GM18868 (cell line): ENCODE data around the gene NUP205.

Experiments used
- ATAC-seq: cut with Tn5 transposase; IDR thresholded peaks from one replicate; pipeline ENCODE4 v1.9.1; 2021; ENCODE audit warnings: mild to moderate bottlenecking, moderate library complexity; ENCODE audit not compliant: unreplicated experiment

Gene NUP205

GRCh38 chr7:135538376-135538775, 19.3 kb upstream of the NUP205 start:
- ATAC-seq = no peak

- ATAC-seq = no peak
Observed at GRCh38 chr7:135539629-135540028, 18.1 kb upstream of the NUP205 start.

DNA sequence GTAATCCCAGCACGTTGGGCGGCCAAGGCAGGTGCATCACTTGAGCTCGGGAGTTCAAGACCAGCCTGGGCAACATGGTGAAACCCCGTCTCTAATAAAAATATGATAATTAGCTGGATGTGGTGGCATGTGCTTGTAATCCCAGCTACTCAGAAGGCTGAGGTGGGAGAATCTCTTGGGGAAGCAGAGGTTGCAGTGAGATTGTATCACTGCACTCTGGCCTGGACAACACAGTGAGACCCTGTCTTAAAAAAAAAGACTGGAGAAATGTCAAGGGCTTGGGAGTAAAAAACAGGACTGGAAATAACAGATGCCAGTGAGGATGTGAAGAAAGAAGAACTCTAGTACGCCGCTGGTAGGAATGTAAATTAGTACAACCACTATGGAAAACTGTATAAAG, 16.7 kb upstream of the NUP205 start:
- no peak for ATAC-seq

GRCh38 chr7:135550196-135550595, 7.5 kb upstream of the NUP205 start:
- no peak for ATAC-seq

DNA sequence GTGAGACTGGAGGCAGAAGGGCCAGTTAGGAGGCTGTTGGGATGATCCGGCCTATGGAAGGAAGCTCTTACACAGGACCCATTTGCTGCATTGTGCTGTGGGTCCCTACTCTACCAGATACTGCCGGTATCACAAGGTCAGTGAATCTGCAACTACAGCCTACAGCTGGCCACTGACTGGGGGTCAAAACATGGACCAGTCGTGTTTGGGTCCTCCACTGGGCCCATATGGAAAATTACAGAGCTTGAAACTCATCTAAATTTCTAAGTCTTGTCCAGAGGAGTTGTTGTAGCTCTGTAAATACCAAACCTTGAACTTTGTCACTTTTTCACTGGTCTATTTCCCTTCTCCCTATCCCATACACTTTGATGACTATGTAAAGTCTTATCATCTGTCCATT, 5.6 kb upstream of the NUP205 start:
- no peak for ATAC-seq

- no peak for ATAC-seq
Observed at GRCh38 chr7:135553346-135553745, 4.4 kb upstream of the NUP205 start.

DNA sequence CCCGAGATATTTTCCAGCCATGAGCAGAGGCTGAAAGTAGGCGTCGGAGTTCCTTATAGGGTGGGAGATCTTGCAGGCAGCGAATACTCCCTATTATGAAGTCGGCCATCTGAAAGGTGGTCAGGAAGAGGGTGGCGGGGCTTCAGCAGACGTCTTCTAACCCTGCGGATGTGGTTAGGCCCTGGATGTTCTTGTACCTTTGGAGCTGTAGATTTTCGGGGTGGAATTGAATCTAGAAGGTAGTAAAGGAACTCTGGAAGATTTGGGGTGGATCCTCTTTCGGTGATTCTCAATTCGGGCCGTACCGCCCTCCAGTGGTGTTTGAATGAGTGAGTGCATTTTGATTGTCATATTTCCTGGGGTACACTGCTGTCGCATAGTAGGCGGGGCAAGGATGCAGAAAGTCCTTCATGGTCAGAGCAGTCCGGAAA, 635 bp downstream of the NUP205 start:
- ATAC-seq = peak; percentile 80

DNA sequence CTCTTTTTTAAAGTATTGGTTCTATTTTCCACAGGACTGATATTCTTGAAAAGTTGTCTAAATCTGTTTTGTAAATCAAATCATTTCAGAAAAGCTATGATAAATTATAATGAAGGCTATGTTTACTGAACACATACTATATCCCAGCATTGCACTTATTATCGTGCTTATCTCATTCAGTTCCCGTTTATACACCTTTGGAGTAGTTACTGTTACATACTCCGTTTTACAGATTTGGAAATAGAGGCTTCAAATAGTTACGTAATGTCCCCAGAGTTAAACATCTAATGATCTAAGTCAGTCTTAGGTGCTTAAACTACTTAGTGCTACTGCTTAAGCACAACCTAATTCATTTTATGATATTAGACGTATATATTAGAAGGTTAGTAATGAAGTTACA, 1.2 kb downstream of the NUP205 start:
- ATAC-seq = no peak

GRCh38 chr7:135560631-135561030, 2.9 kb downstream of the NUP205 start:
- ATAC-seq = no peak

DNA sequence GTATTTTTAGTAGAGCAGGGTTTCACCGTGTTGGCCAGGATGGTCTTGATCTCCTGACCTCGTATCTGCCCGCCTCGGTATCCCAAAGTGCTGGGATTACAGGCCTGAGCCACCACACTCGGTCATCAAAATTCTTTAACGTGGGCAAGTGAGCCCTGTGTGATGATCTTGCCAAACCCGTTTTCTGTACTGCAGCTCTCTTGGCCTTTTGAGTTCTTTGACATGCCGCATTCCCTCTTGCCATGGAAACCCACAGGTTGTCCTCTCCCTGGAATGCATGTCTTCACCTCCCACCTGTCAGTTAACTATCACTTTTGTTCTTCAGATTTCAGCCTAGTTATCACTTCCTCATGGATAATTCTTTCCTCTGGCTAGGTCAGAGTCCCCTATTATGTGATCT, 5.0 kb downstream of the NUP205 start:
- ATAC-seq = no peak

- ATAC-seq = no peak
Observed at GRCh38 chr7:135571834-135572233, 14.1 kb downstream of the NUP205 start.

- ATAC-seq = no peak
Observed at GRCh38 chr7:135573541-135573940, 15.8 kb downstream of the NUP205 start.

DNA sequence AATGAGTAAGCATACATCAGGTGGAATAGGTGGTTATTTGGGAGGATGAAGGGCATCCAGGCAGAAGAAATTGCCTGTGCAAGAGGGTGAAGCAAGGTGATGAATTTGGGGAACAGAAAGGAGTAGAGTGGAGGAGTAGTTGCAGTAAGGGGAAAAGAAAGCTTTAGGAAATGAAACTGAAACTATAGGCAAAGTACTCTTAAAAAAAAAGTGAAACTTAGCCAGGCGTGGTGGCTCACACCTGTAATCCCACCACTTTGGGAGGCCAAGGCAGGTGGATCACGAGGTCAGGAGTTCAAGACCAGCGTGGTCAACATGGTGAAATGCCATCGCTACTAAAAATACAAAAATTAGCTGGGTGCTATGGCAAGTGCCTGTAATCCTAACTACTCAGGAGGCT, 17.6 kb downstream of the NUP205 start:
- peak; percentile 59 for ATAC-seq

GRCh38 chr7:135578569-135578968, 20.9 kb downstream of the NUP205 start:
- no peak for ATAC-seq

GRCh38 chr7:135584362-135585353, 26.9 kb downstream of the NUP205 start:
- no peak for ATAC-seq

GRCh38 chr7:135597181-135597925, 39.6 kb downstream of the NUP205 start:
- no peak for ATAC-seq

DNA sequence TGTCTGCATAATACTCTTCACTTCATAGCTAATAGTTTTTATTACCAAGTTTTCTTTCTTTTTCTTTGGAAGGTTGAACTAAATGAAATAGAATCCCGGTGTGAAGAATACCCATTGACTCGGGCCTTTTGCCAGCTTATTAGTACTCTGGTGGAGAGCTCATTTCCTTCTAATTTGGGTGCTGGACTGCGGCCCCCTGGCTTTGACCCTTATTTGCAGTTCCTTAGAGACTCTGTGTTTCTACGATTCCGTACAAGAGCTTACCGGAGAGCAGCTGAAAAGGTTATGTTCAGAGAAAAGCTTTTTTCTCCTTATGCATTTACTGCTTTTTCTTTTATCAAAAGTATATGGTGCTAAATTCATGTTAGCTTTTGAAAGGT, 40.2 kb downstream of the NUP205 start:
- ATAC-seq = no peak

GRCh38 chr7:135599471-135599870, 41.8 kb downstream of the NUP205 start:
- ATAC-seq = no peak

DNA sequence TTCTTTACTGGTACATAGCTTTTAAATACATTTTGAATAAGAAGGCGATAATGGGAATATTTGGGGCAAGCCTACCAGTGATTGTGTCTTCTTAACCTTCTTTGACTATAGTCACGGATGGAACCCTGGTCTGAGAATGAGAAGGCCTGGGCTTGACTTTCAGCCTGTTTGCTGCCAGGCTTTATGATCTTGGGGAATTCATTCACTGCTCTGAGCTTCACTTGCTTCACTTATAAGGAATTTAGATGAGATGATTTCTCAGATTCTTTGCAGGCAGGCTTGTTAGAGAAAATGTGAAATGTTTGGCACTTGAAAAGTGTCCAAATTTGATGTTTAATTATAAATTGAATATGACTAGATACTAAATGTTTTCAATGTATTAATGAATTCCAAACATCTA, 42.5 kb downstream of the NUP205 start:
- ATAC-seq = no peak

DNA sequence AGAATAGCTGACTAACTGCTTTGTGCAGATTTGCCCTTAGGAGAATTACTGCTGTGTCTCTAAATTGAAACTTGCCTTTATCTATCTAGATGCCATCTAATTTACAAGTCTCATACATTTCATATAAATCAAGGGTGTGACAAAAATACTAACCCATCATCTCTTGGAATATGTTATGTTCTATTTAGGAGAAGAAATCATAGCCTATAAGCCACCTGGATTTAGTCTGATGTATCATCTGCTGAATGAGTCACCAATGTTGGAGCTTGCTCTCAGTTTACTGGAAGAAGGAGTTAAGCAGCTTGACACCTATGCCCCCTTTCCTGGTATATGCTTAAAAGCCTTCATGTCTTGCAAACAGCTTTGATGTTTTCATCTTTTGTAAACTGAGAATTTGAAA, 43.5 kb downstream of the NUP205 start:
- no peak for ATAC-seq

GRCh38 chr7:135602304-135602703, 44.6 kb downstream of the NUP205 start:
- no peak for ATAC-seq

DNA sequence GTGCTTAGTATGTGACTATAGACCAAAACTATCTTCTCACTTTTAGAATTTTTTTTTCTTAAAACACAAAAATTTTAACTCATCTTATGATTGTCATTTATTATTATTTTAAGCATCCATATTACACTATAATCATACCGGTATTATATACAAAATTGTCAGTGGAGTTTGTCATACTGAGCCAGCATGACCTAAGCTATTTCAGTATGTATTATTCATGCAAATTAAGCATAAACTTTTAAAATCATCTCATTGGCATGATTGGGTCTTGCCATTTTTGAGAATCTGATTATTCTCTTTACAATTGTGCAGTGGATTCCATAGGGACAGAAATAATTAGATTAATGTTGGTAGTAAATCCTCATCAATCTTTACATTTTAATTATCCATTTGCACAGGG, 58.4 kb downstream of the NUP205 start:
- ATAC-seq = no peak
